GM18867 (cell line): Measurements from ENCODE around the gene GNAT1.
A peak's percentile ranks its signal among the peaks of the same experiment; 100 is the strongest.
"Not testable (repeated sequence)": the region's sequence is repeated elsewhere in the genome, so short reads cannot be mapped to it uniquely, and the experiment has no call there.

Experiments used
- ATAC-seq: cut with Tn5 transposase; IDR thresholded peaks from one replicate; pipeline ENCODE4 v1.9.1; 2021; ENCODE audit warnings: mild to moderate bottlenecking, moderate library complexity; ENCODE audit not compliant: unreplicated experiment

Gene GNAT1

GRCh38 chr3:50217681-50218080 is 26.3 kb downstream of the GNAT1 start:
- ATAC-seq: no peak

GRCh38 chr3:50218448-50218847 is 27.0 kb downstream of the GNAT1 start:
- no peak for ATAC-seq

GRCh38 chr3:50219285-50219684 is 27.9 kb downstream of the GNAT1 start:
- no peak for ATAC-seq

- ATAC-seq: no peak
Observed at GRCh38 chr3:50220109-50220508, 28.7 kb downstream of the GNAT1 start.

GRCh38 chr3:50221051-50221410 is 29.6 kb downstream of the GNAT1 start:
- no peak for ATAC-seq

- no peak for ATAC-seq
Observed at GRCh38 chr3:50221411-50222168, 30.2 kb downstream of the GNAT1 start.

GRCh38 chr3:50222169-50222528 is 30.7 kb downstream of the GNAT1 start:
- ATAC-seq: no peak

- no peak for ATAC-seq
Observed at GRCh38 chr3:50224639-50225038, 33.2 kb downstream of the GNAT1 start.

- no peak for ATAC-seq
Observed at GRCh38 chr3:50226888-50227389, 35.5 kb downstream of the GNAT1 start.

- peak; percentile 84 for ATAC-seq
Observed at GRCh38 chr3:50227390-50228183, 36.2 kb downstream of the GNAT1 start.

- ATAC-seq: not testable (repeated sequence)
Observed at GRCh38 chr3:50228184-50228763, 36.9 kb downstream of the GNAT1 start.

- no peak for ATAC-seq
Observed at GRCh38 chr3:50229490-50229889, 38.1 kb downstream of the GNAT1 start.

GRCh38 chr3:50230104-50230793 is 38.8 kb downstream of the GNAT1 start:
- ATAC-seq: no peak

- no peak for ATAC-seq
Observed at GRCh38 chr3:50230794-50231125, 39.4 kb downstream of the GNAT1 start.

- ATAC-seq: no peak
Observed at GRCh38 chr3:50231581-50231980, 40.2 kb downstream of the GNAT1 start.

GRCh38 chr3:50232303-50232702 is 40.9 kb downstream of the GNAT1 start:
- ATAC-seq: no peak

- no peak for ATAC-seq
Observed at GRCh38 chr3:50233176-50233575, 41.8 kb downstream of the GNAT1 start.

- ATAC-seq: peak; percentile 88
Observed at GRCh38 chr3:50235716-50236483, 44.5 kb downstream of the GNAT1 start, which contains the start of gene GNAI2. Gene GNAI2 (plus strand): TSS chr3:50236204. CDS start chr3:50236336, 132 bp downstream.

- no peak for ATAC-seq
Observed at GRCh38 chr3:50236484-50237132, 45.2 kb downstream of the GNAT1 start.

- ATAC-seq: no peak
Observed at GRCh38 chr3:50237133-50237651, 45.8 kb downstream of the GNAT1 start.
